GM21717 (cell line): ENCODE data around the gene PPT2.
"Not testable (repeated sequence)": the region's sequence is repeated elsewhere in the genome, so short reads cannot be mapped to it uniquely, and the experiment has no call there.

ENCODE experiments used
- ATAC-seq: cut with Tn5 transposase; IDR thresholded peaks from one replicate; pipeline ENCODE4 v1.9.1; 2021; ENCODE audit warnings: mild to moderate bottlenecking, moderate library complexity; ENCODE audit not compliant: unreplicated experiment

Gene PPT2

DNA sequence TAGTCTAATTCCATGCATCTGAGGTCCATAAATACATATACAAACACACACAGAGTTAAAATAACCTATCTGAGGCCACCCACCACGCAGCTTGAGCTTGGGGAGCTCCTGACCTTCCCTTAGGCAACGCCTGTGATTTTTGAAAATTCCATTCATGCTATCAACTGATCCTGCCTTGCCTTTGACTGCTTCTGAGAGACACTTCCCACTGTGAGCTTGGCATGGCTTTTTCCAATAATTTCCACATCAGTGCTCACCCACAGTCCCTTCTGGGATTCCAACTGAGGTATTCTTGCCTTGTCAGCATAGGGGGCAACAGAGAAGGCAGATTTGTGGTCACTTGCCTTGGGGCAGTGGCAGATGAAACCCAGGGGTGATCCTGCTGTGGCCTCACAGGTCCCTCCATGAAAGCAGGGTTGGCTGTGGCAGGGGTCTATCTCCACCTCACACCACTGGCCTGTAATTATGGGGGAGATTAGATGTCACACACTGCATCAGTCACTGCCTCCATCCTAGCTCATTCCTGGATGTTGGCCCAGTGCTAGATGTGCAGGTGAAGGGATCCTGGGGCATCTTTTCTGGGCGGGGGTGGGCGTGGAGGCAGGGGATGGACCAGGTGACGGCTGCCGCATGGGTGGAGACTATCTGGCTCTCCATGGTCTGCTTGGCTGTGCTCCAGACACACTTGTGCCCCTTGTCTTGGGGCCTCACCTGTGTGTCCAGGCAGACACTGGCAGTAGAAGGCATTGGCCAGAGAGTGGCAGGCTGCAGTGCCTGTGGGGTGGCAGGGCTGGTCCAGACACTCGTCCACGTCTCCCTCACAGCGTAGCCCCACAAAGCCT lies 49.7 kb downstream of the PPT2 start:
- ATAC-seq = no peak

DNA sequence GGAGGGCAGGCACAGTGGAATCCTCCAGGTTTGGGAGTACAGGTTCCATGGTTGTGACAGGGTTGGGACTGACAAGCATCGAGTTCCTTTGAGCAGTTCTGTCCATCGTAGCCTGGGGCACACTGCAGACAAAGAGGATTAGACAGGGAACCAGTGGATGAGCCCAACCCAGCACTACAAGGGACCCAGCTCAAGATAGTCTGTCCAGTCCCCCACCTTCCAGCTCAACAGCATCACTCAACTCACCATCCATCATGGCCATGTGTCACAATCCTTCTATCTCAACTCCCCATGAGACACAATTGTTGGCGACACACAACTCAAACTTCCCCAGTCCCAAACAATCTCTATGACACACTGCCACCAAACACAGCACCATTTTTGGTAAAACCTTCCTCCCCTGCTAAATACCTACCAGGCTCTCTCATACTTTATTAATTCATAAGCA lies 50.4 kb downstream of the PPT2 start:
- no peak for ATAC-seq

DNA sequence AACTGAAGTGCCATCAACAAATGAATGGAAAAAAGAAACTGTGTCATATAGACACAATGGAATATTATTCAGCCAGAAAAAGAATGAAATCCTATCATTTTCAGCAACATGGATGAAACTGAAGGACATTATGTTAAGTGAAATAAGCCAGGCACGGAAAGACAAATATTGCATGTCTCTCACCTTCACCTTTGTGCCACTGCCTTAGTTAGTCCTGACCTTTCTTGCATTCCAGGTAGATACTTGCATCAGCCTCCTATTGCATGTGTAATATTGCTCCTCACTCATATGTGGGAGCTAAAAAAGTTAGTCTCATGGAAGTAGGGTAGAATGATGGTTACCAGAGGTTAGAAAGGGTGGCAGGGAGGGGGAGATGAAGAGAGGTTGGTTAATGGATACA lies 55.1 kb downstream of the PPT2 start:
- no peak for ATAC-seq

DNA sequence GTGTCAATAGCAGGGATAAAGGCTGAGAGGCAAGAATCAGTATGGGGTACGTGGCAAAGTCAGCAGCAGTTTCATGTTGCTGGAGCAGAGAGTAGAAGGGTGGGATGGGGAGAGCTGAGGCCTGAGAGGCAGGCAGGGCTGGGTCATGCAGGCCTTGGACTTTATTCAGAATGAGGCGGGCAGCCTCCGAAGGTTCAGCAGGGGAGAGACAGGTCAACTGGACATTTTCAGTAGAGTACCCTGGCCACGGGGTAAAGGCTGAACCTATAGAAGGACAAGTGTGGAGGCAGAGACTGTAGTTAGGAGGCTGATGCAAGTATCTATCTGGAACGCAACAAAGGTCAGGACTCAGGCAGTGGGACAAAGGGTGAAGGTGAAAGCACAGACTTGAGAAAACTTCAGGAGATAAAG lies 56.3 kb downstream of the PPT2 start:
- ATAC-seq = no peak

DNA sequence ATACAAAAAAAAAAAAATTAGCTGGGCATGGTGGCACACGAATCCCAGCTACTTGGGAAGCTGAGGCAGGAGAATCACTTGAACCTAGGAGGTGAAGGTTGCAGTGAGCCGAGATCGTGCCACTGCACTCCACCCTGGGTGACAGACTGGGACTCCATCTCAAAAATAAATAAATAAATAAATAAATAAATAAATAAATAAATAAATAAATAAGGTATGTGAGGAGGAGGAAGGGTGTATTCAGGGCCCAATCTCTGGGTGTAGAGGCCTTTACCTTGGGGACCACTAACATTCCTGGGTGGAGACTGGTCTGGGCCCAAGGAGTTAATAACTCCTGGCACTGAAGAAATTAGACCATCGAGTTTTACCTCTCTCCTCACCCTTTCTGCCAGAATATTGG lies 57.5 kb downstream of the PPT2 start:
- ATAC-seq = not testable (repeated sequence)

DNA sequence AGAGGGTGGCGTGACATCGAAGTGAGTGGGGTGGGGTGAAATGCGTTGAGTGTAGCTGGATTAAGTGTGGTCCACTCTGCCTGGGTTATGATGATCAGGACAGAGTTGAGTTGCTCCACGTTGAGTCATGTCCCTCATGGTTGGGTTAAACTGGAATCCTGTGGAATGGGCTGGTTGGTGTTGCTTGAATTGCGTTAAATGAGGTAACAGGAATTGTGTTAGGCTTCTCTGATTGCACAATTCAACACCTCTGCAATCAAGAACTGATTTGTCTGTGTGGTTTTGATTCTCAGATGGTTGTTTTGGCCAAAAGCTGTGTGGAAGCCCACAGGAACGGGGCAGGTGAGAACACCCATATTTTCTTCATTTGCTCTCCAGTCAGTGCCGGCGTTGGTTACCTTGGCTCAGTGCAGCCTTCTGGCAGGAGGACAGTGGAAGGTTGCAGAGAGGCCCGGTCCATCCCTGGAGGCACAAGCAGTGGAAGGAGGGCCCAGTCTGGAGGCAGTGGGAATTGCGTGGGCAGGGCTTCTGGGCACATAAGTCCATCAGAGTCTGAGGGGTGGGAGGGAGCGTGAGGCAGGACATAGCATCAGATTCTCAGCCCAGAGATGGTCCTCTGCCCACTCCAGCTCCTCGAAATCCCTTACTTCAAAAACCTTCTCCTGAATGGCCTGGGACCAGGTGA lies 58.3 kb downstream of the PPT2 start:
- ATAC-seq = no peak
